GM21576 (cell line): Measurements from ENCODE around the gene PALLD.

ENCODE experiments used
- ATAC-seq: cut with Tn5 transposase; IDR thresholded peaks from one replicate; pipeline ENCODE4 v1.9.1; 2021; ENCODE audit warnings: mild to moderate bottlenecking, moderate library complexity; ENCODE audit not compliant: unreplicated experiment

PALLD gene

DNA sequence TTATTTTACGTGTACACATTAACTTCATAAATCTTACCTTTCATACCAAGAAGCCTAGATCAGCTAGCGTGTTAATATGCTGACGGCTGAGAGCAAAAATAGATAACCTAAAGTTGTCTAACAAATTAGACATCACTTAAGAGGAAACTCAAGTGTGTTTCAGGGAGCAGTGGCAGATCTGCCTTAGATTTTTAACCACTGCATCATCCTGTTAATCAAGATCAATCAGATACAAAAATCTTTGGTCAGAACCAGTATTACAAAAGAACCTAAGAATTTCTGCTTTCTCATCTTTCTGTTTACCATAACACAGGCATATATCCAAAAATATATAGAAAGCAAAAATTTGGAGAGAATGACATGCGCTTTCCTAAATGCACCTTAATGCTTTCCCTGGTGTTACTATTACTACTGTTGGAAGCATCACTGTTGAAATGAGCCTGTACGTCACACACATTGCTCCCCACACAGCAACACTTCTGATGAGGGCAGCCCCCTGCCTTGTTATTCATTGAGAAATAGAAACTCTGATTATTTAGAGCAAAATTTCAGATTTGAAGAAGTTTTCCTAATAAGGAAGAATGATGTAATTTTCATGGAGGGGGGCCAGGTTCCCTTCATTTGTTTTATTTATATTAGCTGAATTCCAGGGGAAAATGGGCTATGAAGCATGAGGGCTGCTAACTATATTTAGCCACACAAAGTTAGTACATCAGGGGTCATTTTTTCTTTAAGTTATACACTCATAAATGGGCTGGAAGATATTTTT, 360.9 kb downstream of the PALLD start:
- no peak for ATAC-seq

- ATAC-seq: no peak
These were observed 362.2 kb downstream of the PALLD start for GRCh38 chr4:168859100-168859499.

GRCh38 chr4:168859888-168860694, 363.2 kb downstream of the PALLD start:
- ATAC-seq: peak; percentile 95

GRCh38 chr4:168860827-168861226, 364.0 kb downstream of the PALLD start:
- ATAC-seq: no peak

GRCh38 chr4:168863719-168864647, 367.1 kb downstream of the PALLD start:
- ATAC-seq: no peak

DNA sequence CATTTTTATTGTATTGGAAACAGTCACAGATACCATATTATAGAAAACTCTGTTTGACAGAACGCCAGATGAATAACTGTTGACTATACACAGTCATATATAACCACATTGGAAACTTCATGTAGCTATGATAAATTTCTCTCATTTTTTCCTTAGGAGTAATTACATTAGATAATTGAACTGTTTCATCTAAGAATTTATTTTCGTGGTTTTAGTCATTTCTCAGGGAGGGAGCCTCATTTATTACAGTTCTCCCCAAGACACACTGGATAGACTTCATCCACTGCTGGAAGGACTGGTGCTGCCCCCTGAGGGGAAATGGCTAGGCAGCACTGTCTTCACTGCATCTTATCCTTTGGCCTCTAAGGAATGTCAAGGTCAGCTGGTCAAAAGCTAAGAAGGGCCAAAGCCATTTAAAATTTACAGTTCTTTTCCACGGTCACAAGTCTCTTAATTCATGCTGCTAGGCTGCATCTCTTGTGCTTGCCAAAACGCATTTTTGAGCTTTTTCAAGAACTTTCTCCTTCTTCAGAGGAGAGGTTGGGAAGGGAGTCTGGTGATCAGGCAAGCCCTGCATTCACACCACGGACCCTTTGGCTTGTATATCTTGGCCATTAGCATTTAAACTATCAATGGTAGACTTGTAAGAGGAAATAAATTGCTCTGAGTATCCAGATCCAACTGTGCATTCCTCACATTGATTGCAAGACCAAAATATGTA, 368.1 kb downstream of the PALLD start:
- ATAC-seq: no peak

DNA sequence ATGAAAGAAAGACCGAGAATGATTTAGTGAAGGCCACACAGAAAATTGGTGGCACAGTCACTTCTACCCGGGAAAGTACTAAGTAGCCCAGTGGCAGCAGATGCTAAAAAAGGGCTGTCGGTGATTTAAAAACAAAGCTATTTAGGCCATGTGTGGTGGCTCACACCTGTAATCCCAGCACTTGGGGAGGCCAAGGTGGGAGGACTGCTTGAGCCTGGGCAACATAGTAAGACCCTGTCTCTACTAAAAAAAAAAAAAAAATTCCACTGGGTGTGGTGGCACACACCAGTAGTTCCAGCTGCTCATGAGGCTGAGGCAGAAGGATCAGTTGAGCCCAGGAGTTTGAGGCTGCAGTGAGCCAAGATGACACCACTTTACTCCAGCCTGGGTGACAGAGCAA, 369.0 kb downstream of the PALLD start:
- no peak for ATAC-seq

GRCh38 chr4:168866635-168867034, 369.8 kb downstream of the PALLD start:
- no peak for ATAC-seq

- no peak for ATAC-seq
These were observed 370.3 kb downstream of the PALLD start for GRCh38 chr4:168867128-168867527.

DNA sequence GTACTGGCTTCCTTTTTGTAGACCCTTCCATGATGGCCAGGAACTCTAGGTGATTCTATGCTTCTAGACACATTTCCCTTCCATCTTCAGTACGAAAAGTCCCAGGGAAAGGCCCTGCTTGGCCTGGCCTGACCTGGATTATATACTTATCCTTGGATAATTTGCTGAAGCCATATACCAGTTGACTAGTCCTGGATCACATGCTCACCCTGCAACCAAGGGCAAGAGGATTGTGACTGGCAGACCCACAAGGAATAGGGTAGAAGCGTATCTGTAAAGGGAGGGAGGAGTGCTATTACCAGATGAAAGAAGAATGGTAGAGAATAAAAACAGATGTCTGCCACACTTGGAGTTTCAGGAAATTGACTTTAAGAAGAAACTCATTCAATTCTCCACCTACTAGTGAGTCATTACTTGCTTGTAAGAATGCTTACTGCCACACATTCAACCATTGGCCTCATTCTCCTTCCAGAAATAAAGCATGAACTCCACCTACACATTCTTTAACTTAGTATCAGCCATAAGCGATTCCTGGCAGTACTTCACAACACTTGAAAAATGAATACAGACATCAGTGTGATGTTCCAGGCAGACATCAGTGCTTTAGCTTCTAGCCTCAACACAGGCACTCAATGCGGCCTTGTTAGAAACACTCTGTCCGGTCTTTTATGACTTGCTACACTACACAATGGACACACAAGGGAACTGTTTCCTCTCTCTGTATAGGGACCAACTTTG, 371.4 kb downstream of the PALLD start:
- no peak for ATAC-seq

- ATAC-seq: no peak
These were observed 371.9 kb downstream of the PALLD start for GRCh38 chr4:168868802-168869201.

GRCh38 chr4:168870004-168870403, 373.2 kb downstream of the PALLD start:
- ATAC-seq: no peak

DNA sequence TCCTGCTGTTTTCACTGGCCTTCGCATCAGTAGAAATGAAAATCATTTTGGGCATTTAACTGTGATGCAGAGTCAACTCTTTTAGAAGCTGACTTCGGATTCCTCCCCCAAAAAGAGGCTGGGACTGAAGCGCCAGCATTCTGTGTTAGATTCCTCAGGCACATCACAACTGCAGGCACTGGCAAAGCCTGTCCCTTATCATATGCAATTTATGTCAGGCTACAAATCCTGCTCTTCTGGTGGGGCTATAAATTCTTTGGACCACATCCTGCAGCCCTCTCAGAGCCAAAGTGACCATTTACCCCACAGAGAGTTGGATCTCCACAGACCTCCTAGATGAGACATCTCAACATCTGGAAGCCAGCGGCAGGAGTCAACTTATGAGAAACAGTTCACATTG, 374.8 kb downstream of the PALLD start:
- ATAC-seq: no peak

DNA sequence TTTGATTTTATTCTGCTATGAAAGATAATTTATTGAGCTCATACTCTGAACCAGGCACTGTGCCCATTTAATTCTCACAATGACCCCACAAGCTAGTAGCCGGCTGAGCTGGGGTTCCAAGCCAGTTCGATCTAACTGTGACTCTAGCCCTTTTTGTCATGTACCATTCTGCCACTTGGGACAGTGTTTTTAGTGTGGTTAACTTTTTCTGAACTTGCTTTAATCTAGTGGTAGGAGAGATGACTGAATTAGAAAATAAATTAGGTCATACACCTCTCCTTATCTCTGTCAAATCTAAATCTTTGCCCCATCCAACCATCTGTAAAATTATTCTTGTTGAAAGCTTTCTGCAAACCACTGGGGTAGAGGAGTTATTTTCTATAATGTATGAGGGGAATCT, 377.2 kb downstream of the PALLD start:
- ATAC-seq: no peak

GRCh38 chr4:168876106-168876505, 379.3 kb downstream of the PALLD start:
- ATAC-seq: no peak

DNA sequence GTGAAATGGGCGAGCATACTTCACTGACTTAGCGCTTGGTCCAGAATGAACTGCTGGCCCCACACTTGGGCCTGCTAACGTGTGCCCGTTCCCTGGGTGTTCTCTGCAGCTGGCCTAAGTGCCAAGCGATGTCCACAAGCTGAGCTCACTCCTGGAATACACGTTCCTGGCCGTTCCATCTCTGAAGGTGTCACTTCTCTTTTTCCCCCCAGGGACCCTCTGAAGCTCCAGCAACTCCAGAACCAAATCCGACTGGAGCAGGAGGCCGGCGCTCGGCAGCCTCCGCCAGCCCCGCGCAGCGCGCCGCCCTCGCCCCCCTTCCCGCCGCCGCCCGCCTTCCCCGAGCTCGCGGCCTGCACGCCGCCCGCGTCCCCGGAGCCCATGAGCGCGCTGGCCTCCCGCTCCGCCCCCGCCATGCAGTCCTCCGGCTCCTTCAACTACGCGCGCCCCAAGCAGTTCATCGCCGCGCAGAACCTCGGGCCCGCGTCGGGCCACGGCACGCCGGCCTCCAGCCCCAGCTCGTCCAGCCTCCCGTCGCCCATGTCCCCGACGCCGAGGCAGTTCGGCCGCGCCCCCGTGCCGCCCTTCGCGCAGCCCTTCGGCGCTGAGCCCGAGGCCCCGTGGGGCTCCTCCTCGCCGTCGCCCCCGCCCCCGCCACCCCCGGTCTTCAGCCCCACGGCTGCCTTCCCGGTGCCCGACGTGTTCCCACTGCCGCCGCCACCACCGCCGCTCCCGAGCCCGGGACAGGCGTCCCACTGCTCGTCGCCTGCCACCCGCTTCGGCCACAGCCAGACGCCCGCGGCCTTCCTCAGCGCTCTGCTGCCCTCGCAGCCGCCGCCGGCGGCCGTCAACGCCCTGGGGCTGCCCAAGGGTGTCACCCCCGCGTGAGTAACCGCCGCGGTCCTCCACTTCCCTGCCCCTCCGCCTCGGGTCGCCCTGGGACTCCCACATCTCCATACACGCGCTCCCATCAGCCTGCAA, 380.9 kb downstream of the PALLD start:
- no peak for ATAC-seq

DNA sequence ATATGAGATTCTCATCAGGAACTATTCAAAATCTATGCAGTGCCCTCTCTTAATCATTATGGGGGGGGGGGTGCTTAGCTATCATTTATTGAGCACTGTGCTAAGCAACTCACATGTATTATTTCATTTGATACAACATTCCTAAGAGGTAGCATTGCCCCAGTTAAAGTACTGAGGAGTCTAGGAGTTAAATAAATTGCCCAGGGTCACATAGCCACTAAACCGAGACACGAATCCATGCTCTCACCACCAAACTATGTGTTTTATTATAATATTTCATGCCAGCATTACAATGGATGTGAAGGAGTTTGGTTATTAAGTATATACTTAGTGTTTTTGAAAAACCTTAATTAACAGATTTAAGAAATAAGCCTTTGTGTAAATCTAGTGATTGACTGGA, 381.8 kb downstream of the PALLD start:
- no peak for ATAC-seq

DNA sequence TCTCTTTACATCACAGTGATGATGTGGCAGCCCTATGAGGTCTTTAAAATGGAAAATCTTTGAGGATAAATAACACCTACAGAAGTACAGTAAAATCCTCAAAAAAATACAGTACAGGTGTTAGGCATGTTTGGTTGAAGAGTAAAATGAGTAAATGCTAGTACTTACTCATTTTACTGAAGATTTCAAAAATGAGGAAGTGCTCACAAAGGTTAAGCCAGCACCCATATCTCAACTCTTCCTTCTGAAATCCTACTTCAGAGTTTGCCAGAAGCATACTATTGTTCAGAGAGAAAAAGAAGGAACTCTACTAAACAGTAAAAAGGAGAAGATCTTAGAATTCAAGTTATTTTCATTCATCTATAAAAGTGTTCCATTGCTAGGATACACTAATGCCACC, 382.3 kb downstream of the PALLD start:
- no peak for ATAC-seq
